ENCODE measurements around the gene AHCTF1.
"Not testable (repeated sequence)": the region's sequence is repeated elsewhere in the genome, so short reads cannot be mapped to it uniquely, and the experiment has no call there.

The AHCTF1 gene

GRCh38 chr1:246921481-246921880 is 10.3 kb downstream of the AHCTF1 start:
- no peak for DNase-seq

- no peak for DNase-seq
Observed at GRCh38 chr1:246919902-246920301, 11.8 kb downstream of the AHCTF1 start.

GRCh38 chr1:246916026-246916923 is 15.5 kb downstream of the AHCTF1 start:
- not testable (repeated sequence) for DNase-seq

GRCh38 chr1:246907472-246907871 is 24.3 kb downstream of the AHCTF1 start:
- peak; percentile 53 for DNase-seq

- no peak for DNase-seq
Observed at GRCh38 chr1:246906833-246907232, 24.9 kb downstream of the AHCTF1 start.

- DNase-seq: no peak
Observed at GRCh38 chr1:246901874-246902273, 29.9 kb downstream of the AHCTF1 start.

GRCh38 chr1:246897302-246897701 is 34.4 kb downstream of the AHCTF1 start:
- no peak for DNase-seq

- no peak for DNase-seq
Observed at GRCh38 chr1:246893191-246893939, 38.4 kb downstream of the AHCTF1 start.

GRCh38 chr1:246891105-246891504 is 40.6 kb downstream of the AHCTF1 start:
- DNase-seq: no peak

- DNase-seq: no peak
Observed at GRCh38 chr1:246888522-246888921, 43.2 kb downstream of the AHCTF1 start.

- DNase-seq: not testable (repeated sequence)
Observed at GRCh38 chr1:246885389-246885788, 46.4 kb downstream of the AHCTF1 start.

GRCh38 chr1:246878551-246878950 is 53.2 kb downstream of the AHCTF1 start:
- no peak for DNase-seq

GRCh38 chr1:246876431-246876830 is 55.3 kb downstream of the AHCTF1 start:
- DNase-seq: no peak

- peak; percentile 70 for DNase-seq
Observed at GRCh38 chr1:246875041-246876026, 56.4 kb downstream of the AHCTF1 start.

GRCh38 chr1:246865921-246866320 is 65.8 kb downstream of the AHCTF1 start:
- DNase-seq: no peak

- DNase-seq: not testable (repeated sequence)
Observed at GRCh38 chr1:246863791-246864190, 68.0 kb downstream of the AHCTF1 start.

GRCh38 chr1:246860401-246860800 is 71.3 kb downstream of the AHCTF1 start:
- no peak for DNase-seq

GRCh38 chr1:246856371-246856770 is 75.4 kb downstream of the AHCTF1 start:
- no peak for DNase-seq

- DNase-seq: not testable (repeated sequence)
Observed at GRCh38 chr1:246850640-246851039, 81.1 kb downstream of the AHCTF1 start.

GRCh38 chr1:246843876-246844275 is 87.9 kb downstream of the AHCTF1 start:
- no peak for DNase-seq

- DNase-seq: not testable (repeated sequence)
Observed at GRCh38 chr1:246840761-246841160, 91.0 kb downstream of the AHCTF1 start.

GRCh38 chr1:246838118-246838456 is 93.7 kb downstream of the AHCTF1 start:
- DNase-seq: no peak

Measured in fibroblast of skin of abdomen (primary cell).